NCI-H1105 (cell line): Measurements from ENCODE around the gene TBC1D2B.

Experiments used
- DNase-seq: peaks from one replicate; lab custom pipeline; 2025; lab: John Stamatoyannopoulos, UW

TBC1D2B gene

GRCh38 chr15:78054966-78055365 is 22.5 kb downstream of the TBC1D2B start:
- DNase-seq = no peak

- no peak for DNase-seq
These were observed 23.0 kb downstream of the TBC1D2B start for GRCh38 chr15:78054518-78054917.

DNA sequence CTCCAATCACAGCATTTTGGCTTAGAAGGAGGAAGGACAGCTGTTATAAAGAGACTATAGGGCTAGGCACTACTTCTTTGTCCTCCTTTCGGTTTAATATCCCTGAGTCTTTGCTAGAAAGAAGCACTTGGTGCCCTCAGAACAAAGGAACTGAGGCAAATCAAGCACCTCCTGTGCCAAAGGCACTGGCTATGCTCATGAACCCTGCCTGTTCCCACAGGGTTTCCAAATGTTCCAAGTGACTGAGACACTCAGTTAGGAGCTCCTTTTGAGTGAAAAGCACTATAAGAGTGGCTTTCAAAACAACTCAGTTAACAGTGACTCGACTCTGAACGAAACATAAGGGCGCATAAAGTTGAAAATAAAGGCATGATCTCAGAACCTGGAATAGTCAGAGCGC is 25.0 kb downstream of the TBC1D2B start:
- DNase-seq = no peak

DNA sequence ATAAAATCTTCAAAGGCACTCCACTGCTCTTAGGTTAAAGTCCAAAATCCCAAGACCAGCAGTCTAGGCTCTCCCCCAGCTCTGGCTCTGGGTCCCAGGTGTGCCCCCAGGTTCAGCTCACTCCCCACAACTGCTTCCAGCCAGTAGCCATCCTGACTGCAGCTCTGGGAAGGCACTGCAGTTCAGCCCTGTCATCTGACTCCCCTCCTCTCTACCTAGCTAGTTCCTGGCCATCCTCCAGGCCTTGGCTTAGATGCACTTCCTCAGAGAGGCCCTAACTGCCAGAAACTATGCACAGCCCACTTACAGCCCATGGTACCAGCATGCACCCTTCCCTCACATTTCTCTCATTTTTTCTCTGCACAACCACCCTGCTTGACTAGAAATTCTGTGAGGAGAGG is 25.5 kb downstream of the TBC1D2B start:
- DNase-seq = no peak

DNA sequence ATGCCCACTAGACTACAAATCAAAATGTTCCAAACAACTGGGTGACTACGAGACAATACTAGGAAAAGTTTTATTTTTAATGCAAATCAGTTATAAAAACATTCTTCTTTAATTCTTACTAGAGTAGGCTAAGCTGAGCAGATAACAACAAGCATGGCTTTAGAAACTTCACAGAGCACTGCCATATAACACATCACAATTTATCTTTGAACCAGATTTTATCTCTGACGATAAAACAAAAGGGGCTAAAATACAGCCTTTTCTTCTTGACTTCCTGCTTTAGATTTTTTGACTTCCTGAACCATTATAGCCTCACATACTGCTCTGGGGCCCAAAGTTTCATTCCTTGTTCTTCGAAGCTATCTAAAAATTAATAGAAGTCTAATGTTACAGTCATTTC is 25.9 kb downstream of the TBC1D2B start:
- no peak for DNase-seq

DNA sequence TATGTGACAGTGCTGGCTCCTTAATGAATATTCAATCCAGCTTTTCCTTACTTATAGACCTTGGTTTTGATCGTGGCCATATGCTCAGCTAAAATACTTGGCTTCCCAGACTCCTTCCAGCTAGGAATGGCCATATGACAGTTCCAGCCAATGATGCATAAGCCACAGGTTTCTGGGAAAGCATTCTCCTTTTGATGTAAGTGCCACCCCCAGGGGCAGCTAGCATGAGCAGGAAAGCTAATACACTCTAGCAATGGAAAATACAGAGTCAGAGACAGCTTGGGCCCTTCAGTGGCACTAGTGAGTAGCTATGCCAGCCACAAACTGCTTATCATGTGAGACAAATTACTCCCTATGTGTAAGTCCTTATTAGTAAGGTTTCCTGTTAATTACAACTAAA is 26.7 kb downstream of the TBC1D2B start:
- no peak for DNase-seq

GRCh38 chr15:78050441-78050809 is 27.1 kb downstream of the TBC1D2B start:
- no peak for DNase-seq

- DNase-seq = no peak
These were observed 27.6 kb downstream of the TBC1D2B start for GRCh38 chr15:78049691-78050440.

DNA sequence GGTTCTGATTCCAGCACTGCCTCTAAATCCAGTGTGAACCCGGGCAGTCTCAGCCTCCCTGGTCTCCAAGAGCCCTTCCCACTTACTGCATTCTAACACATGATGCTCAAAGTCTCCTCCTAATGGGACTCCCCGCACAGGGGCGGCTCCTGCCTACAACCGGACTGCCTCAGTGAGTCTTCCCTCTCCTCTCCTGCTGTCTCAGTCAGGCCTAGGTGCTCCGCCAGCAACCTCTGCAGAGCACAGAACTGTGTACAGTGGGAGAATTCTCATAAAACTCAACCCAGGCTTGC is 28.9 kb downstream of the TBC1D2B start:
- no peak for DNase-seq

- DNase-seq = no peak
These were observed 29.5 kb downstream of the TBC1D2B start for GRCh38 chr15:78047761-78048627.

DNA sequence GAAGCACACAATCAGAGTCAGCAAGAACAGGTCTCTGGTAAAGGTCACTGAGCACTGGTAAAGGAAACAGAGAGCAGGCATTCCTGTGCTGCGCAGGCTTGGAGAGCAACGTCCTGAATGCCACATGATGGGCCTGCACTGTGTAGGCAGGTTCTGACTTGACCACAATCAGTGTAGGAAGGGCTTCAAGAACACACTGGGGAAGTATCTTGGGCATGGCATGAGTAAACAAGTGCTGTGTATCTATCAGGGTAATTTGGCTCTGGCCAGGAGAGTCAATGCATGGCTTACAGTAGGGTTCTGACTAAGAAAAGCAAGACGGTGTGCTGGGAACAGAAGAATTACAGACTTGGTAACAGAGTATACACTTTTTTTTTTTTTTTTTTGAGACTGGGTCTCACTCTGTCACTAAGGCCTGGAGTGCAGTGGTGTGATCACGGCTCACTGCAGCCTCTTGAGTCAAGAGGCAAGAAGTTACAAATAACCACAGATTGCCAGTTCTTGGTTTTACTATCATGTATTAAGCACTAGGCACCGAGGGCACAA is 30.6 kb downstream of the TBC1D2B start:
- DNase-seq = no peak

GRCh38 chr15:78045189-78045588 is 32.3 kb downstream of the TBC1D2B start:
- DNase-seq = no peak

DNA sequence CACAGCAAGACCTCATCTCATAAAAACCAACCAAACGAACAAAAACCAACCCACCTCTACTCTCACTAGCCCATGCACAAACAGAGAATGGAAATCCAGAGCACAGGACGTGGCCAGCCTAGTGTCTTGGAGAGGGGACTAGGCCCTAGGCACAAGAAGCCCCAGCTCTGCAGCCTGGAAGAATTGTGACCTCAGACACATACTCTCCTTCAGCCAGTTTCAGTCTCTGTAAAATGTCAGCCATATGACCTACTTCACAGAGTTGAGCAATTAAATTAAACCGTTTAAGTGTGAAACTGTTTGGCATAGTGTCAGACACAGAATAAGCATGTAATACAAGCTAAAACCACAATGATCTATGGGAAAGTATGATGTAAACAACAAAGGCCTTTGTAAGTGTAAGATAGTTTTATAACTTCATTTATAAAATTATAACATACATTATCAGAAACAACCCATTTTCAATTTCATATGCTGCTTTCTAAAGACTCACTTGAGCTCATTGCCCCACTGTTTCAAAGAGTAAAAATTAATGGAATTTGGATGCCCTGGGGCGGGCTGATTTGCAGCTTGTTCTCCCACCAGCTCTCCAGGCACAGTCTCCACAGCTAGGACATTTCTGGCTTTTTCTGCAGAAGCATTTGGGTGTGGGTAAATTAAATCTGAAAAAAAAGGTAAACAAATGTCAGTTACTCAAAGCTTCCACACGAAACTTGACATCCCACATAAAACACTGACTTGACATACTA is 32.9 kb downstream of the TBC1D2B start:
- DNase-seq = no peak

GRCh38 chr15:78041946-78042345 is 35.6 kb downstream of the TBC1D2B start:
- DNase-seq = no peak

GRCh38 chr15:78040653-78041244 is 36.8 kb downstream of the TBC1D2B start:
- DNase-seq = no peak

- DNase-seq = no peak
These were observed 38.8 kb downstream of the TBC1D2B start for GRCh38 chr15:78038585-78039247.

GRCh38 chr15:78037779-78038305 is 39.7 kb downstream of the TBC1D2B start:
- DNase-seq = no peak

DNA sequence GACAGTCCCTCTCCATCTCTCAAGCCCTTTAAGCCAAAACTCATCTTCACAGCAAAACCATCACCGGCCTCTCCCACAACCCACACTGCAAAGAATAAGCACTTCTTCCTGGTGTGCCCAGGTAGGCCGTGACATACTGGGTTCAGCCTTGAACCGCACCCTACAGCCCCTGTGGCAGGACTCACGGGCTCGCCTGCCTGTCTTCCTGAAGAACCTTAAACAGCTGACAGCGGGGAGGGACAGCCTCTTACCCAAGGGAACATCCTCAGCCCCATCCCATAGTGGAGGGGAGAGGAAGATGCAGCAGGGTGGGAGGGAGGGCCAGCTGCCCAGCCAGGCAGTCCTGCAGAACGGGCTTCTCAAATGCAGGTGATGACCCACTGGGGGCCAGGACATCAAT is 40.2 kb downstream of the TBC1D2B start:
- no peak for DNase-seq

DNA sequence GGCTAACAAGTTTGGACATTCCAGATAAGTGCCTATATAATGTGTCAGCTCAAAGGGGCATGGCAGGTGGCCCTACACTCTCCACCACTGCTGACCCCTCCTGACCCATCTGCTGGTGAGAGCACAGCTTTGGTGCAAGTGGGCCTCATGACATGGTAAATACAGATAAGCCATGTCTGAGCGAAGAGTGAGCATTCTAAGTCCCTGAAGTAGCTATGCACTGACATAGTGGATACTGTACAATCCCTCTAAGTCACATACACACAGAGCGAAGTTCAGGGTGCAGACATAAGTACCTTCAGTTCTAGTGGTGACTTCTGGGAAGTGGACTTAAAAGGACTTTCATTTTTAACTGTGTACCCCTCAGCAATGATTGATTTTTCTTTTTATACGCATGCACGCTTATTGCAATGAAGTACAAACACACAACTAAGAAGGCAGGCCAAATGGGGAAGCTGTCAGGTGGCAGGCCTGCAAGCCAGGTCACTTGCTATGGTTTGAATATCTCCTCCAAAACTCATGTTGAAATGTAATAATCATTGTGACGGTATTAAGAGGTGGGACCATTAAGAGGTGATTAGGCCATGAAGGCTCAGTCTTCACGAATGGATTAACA is 41.5 kb downstream of the TBC1D2B start:
- no peak for DNase-seq

DNA sequence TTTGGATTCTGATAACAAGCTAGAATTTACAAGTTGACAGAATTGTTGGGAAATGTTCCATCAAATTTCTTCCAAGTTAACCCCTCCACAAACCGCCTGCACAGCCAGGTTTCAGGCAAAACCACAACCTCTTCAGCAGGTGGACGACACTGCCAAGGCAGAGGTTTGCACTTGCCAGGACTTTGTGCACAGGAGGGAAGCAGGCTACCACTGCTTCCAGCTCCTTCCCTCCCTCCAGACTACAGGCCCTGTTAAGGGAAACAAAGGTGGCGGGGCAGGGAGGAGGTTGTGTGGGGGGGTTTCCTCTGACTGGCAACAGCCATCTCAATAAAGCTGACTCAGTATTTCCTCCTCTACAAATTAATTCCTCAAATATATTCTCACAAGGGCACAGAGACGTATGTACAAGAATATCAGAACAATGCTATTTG is 42.2 kb downstream of the TBC1D2B start:
- DNase-seq = no peak
